ENCODE measurements around the gene KRTAP5-2.
"Not testable (repeated sequence)": the region's sequence is repeated elsewhere in the genome, so short reads cannot be mapped to it uniquely, and the experiment has no call there.

KRTAP5-2 gene

DNA sequence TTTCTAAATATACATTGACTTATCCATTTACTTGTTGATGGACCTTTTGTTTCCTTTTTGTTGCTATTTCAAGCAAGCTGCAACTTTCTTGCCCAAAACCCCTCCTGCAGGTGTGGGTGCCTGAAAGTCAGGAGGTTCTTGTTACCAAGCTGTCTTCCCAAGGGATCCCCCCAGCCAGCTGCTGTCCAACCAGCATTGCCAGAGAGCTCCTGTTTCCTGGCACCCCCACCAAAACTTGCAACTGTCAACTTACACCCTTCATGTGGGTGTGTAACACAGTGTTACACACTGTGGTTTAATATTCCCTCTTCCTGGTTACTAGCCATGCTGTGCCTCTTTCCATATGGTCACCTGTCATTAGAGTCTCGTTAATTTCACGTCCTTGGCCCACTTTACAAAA is 11.4 kb downstream of the KRTAP5-2 start:
- FAIRE-seq, result no peak

DNA sequence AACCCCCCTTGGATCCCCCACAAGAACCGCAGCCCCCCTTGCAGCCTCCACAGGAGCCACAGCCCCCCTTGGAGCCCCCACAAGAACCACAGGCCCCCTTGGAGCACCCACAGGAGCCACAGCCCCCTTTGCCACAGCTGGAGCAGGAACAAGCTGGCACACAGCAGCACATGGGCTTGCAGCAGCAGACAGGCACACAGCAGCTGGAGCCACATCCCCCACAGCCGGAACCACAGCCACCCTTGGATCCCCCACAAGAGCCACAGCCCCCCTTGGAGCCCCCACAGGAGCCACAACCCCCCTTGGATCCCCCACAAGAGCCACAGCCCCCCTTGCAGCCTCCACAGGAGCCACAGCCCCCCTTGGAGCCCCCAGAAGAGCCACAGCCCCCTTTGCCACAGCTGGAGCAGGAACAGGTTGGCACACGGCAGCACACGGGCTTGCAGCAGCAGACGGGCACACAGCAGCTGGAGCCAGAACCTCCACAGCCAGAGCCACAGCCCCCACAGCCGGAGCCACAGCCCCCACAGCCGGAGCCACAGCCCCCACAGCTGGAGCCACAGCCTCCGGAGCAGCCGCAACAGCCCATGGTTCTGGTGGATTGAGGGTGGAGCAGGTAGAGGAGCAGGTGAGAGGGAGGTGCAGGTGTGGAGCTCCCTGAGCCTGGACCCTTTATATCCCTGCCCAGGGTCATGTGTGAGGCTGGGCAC is 13.3 kb downstream of the KRTAP5-2 start, which contains the start of gene KRTAP5-1:
Gene KRTAP5-1, minus strand, starts transcription at position 623 of the 710 bp plus-strand sequence. Its CDS starts 34 bp downstream, at position 589.
- FAIRE-seq, result not testable (repeated sequence)

DNA sequence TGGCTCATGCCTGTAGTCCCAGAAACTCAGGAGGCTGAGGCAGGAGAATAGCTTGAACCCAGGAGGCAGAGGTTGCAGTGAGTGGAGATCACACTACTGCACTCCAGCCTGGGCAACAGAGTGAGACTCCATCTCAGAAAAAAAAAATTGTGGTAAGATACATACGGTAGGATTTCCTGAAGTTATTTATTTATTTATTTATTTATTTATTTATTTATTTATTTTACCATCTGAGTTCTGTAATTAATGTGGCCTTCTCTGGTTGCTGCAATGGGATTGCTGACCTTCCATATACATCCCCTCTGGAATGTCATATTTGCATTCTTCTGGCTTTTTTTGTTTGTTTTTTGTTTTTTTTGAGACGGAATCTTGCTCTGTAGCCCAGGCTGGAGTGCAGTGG is 15.2 kb downstream of the KRTAP5-2 start:
- not testable (repeated sequence) for FAIRE-seq

DNA sequence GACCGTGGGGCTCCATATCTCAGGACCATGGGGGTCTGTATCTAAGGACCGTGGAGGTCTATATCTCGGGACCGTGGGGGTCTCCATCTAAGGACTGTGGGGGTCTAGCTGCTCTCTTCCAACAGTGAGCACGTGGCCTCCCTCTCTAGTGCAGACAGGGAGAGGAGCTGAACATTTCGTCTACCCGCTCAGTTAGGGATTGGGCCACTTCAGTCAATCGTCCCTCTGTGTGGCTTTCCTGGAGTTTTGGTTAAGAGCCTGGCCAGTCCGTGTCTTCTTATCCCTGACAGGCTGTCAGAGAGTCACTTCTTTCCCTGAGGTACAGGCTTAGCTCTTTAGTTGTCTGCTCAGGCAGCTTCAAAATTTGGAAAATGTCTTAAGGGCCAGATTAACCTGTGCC is 16.1 kb downstream of the KRTAP5-2 start:
- FAIRE-seq, result no peak

DNA sequence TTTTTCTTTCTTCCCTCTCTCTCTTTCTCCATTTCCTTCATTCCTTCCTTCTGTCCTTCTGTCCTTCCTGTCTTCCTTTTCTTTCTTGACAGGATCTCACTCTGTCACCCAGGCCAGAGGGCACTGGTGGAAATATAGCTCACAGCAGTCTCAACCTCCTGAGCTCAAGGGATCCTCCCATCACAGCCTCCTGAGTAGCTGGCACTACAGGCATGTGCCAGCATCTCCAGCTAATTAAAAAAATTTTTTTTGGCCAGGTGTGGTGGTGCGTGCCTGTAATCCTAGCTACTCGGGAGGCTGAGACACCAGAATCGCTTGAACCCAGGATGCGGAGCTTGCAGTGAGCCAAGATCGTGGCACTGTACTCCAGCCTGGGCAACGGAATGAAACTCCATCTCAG is 21.3 kb downstream of the KRTAP5-2 start:
- no peak for FAIRE-seq

DNA sequence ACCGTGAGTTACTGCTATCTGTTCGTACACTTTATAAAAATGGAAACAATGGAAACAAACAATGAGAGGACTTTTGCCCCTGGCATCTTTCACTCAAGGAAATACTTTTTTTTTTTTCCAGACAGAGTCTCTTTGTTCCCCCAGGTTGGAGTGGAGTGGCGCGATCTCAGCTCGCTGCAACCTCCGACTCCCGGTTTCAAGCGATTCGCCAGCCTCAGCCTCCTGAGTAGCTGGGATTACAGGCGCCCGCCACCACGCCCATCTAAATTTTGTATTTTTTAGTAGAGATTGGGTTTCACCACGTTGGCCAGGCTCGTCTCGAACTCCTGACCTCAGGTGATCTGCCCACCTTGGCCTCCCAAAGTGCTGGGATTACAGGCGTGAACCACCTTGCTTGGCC is 22.3 kb downstream of the KRTAP5-2 start:
- FAIRE-seq, result not testable (repeated sequence)

DNA sequence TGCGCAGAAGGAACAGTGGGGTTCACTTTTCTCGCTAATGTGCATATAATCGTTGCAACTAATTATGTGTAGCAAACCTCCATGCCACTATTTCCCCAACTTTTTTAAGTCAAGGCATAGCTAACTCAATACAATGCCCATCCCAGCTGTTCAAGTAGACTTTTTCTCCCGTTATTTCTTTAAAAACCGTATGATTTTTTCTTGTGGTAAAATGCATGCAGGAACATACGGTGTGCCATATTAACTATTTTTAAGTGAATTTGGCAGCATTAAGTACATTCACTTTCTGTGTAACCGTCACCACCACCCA is 23.2 kb downstream of the KRTAP5-2 start:
- FAIRE-seq, result no peak

DNA sequence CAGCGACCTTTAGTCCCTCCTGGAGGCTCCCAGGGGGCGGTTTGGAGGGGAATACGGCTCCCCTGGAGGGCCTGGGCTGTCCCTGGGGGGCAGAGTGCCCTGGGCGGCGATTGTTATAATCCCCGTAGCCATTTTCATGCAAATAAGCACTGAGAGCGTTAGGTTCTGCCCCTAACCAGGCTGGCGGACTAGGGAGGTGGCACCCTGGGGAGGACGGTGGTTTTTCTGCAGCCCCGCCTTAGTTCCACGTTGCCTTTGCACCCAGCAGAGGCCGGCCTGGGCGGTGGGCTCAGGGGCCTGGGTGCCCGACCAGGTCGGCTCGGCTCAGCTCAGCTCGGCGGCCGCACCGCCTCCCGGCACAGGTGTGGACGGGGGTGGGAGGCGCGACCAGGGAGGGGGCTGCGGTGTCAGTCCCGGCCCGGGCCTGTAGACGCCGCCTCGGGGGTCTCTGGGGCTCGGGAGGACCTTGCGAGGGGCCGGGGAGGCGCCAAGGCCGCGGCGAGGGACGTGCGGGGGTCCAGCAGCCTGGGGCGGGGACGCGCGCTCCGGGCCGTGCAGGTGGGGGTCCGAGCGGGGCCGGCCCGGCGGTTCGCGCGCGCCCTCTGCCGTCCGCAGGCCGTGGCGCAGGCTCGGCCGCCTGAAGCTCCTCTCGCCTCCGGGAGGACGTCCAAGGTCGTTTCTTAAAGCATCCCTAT is 23.7 kb downstream of the KRTAP5-2 start:
- no peak for FAIRE-seq

DNA sequence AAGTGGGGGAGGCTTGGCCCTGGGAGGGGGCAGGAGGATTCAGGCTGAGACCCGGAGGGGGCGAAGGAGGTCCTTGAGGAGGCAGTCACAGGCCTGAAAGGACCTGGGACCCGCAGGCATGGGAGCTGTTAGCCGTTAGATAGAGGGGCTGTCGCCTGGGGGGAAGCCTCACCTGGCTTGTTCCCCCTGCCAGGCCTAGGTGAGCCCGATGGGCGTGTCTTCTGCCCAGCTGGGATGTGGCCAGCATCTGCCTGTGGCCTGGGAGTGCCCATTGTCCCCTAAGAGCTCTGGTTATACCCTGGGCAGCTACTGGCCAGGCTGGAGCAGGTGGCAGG is 24.2 kb downstream of the KRTAP5-2 start:
- no peak for FAIRE-seq

DNA sequence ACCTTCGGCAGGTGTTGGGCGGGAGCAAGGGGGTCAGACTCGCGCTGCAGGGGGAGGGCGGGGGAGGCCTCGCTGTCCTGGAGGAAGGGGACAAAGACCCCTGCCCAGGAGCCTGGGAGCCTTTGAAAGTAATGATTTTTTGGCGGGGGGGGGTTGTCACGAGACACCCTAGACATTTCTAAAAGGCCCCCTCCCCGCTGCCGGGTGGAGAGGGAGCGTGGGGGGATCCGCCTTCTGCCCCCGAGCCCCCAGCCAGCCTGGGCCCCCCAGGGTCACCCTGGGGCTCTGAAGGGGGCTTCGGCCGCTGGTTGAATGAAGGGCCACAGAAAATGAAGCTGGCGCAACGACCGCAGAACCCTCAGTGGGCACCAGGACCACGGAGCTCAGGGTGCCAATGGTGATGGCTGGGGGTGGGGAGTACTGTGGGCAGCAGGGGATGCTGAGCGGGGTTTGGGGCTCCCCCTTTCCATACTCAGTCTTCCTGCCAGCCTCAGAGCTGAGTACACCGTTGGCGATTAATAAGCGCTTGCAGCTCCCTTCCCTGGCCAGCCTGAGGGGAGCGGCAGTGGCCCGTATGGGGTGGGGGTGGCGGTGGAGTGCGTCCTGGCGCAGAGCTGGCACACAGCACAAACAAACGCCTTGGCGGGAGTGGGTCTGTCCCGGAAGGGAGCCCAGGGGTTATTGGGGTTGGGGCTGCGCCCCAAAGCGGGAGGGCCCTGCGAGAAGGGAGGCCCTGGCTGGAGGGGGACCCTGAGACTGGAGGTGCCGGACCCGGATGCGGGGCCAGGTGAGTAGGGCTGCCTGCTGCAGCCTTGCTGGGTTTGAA is 24.8 kb downstream of the KRTAP5-2 start:
- FAIRE-seq, result no peak

DNA sequence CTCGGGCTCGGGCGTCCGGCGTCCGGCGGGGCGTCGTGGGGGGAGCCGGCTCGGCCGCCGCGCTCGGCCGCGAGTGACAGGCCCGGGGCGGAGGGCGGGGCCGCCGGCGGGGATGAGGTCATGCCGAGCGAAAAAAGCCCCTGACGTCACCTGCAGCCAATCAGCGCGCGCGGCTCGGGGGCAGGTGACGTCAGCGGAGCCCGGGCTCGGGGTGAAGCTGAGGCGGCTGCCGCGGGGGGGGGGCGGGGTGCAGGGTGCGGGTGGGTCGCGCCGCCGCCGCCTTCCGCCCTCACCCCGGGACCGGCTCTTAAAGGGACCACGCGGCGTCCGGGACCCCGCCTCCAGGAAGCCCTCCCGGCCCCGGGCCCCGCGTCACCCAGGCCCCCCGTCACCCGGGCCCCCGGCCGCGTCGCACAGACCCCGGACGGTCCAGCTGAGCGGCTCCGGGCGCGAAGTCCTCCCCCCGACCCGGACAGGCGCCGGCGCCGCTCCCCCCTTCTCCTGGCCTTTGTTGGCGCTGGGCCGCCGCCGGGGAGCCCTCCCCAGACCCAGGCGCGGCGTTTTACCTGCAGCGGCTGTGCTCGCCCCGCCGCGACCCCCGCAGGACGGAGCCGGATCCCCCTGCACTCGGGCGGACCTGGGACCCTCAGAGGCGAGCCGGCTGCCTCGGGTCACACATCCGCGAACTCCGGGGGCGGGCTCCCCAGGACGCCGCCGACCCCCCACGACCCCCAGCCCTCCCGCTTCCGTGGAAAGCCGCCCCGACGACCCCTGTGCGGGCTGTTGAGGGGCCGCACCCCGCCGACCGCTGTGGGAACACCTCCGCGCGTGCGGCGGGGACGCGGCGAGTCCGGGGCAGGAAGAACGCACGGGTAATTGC is 25.7 kb downstream of the KRTAP5-2 start, which contains the start of gene DUSP8:
Gene DUSP8, minus strand, starts transcription at position 75 of the 880 bp plus-strand sequence. CDS start 6,445 bp downstream, outside the sequence.
- FAIRE-seq, result no peak

DNA sequence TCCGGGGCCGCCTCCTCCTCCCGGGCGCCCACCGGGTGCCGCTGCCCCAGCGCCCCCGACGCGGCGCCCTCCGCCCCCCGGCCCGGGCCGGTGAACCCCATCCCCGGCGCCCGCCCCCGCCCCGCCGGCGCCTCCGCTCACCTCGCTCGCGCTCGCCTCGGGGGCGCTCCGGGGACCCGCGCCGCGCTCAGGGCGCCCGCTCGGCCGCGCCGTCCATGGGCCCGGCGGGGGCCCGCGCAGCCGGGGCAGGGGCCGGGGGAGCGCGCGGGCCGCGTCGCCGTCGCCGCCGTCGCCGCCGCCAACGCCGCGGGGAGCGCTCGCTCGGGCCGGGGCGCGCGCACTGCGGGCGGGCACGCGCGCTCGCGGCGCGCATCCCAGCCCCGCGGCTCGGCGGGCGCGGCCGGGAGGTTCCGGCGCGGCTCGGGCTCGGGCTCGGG is 26.3 kb downstream of the KRTAP5-2 start:
- FAIRE-seq, result no peak

DNA sequence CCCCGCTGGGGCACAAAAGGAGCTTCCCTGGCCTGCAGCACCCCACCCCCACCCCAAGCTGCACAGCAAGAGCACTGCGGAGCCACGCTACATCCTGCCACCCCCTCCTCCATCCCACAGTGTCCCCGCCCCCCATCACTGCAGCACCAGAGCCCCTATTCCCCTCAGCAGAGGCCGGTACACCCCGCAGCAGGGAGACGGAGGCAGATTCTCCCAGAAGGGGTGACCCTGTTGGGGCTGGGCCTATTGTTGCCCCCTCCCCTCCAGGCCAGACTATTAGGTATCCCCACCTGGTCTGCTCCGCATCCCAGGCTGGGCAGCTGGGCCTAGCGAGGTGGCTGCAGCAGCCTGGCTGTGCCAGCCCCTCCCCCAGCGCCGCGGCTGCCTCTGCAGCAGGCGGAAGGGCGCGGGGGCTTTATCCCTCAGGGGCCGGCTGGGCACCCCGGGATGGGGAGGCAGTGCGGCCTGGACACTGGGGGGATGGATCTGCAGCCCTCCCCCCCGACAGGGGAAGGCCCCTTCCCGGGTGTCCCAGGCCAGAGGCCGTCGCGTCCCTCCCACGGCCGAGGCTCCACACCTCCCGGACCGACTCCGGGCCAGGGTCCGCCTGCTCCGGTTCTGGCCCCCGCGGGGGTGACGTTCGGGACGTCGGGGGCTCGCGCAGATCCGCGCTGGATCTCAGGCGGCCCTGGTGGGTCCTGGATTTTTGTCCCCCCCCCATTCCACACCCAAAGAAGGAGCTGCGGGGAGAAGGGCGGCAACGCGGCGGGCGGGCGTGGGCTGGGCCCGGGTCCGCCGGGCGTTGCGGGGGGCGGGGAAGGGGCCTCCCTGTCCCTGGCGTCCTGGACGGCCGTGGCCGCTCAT is 27.0 kb downstream of the KRTAP5-2 start:
- FAIRE-seq, result no peak

DNA sequence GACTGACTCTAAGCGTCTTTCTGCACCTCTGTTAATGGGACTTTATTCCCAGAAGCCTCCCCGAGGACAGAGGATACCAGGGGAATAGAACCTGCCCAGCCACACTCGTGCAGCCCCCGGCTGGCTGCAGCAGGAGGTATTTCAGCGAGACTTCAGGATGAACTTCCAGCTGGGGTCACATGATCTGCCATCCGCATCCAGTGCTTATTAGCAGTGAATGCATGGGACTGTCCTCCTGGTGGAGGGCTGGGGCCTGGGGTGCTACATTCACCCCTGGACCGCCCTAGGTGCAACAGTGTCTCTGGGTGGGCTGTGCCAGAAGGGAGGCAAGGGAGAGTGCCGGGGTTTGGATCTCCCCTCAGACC is 27.6 kb downstream of the KRTAP5-2 start:
- FAIRE-seq, result no peak

DNA sequence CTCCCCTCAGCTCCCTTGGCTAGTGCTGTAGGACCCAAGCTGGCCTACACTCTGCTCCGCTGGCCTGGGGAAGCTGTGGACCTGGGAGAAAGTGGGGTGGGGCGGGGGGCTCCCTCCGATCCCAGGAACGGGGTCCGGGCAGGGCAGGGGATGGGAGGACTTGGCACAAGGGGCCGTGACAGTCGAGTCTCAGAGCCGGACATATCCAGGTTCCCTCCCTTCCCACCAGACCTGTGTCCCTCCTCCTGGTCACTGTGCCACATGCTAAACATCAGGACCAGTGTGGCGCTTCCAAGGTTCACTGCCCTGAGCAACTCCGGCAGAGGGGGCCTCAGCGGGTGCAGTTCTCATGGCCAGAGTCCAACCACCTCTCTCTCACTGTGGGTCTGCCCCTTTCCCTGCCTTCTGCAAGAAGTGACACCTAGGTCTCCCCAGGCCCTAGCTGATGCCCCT is 28.1 kb downstream of the KRTAP5-2 start:
- no peak for FAIRE-seq

DNA sequence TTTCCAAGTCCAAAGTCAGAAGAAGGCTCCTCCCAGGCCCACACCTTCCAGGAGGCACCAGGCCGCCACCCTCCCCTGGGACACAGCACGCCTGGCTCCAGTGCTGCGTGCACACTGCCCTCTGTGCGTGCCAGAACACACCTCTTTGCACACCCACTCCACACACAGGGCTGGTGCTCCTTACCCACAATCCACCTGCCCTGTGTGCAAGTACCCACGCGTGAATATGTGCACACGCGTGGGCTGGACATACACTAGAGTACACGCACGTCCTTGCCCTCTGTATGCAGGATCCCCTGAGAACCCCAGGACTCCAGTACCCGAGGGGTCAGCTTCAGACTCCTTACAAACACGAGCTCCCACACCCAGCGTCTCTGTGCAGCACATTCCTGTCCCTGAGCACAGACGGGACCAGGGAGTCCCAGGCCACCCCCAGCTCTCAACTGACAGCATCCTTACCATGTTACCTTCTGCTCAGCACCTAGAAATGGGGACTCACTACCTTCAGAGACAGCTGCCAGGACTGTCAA is 28.8 kb downstream of the KRTAP5-2 start:
- no peak for FAIRE-seq

DNA sequence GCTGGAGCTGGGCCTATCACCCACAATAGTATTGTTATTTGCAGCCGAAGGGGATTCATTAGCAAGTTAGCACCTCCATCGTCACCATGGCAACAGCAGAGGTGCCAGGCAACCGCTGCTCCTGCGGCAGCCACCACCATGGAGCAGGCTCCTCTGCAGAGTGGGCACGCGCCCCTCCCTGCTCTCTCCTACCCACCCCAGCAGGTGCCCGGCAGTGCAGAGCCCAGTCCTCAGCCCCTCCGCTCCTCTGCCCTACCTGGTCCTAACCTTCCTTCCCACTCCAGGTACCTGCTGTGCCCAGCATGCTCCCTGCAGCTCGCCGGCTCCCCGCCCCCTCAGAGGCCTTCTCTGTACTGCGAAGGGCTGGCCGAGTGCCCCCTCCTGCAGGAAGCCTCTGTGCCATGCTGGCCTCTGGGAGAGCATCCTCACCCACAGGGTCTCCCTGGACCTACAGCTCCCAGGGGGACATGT is 29.6 kb downstream of the KRTAP5-2 start:
- no peak for FAIRE-seq

DNA sequence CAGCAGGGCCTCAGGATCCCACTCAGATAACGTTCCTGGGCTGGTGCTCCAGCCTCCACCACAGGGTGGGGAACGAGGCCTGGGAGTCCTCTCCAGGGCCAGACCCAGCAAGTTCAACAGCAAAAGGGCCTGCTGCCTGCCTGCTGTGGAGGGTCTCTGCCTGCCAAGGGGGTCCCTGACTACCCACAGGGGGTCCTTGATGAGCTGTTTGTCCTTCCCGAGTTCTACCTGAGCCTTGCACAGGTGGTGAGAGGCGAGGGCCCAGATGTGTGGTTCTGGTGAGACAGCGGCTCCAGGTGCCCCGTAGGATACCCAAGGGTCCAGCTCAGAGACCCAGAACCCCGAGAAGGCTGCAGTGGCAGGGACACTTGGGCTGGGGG is 30.4 kb downstream of the KRTAP5-2 start:
- no peak for FAIRE-seq

DNA sequence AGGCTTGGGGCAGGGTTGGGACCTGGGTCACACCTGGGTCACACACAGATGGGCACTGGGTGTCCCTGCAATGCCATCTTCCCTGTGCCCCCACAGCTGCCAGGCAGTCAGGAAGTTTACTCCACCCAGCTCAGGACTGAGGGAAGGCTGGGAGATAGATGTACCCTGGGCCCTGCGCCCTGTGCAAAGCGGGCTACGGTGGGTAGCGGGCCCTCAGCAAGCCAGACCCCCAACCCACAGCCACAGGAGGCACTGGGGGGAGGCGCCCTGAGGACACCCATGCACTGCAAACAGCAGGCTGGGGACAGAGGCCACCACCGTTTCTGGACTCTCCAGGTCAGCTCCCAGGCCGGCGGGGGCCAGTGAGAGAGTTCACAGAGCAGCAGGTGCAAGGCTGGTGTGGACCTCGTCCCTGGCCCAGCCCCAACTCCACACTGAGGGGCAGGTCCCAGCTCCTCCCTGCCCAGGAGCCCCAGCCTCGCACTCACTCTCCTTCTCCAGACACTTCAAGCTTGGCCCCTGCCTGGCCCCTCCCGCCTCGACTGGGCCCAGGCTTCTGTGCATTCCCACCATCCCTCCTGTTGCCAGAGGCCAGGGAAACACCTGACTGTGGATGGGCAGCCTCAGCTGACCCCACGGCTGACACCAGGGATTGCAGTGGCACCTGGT is 30.9 kb downstream of the KRTAP5-2 start:
- no peak for FAIRE-seq

DNA sequence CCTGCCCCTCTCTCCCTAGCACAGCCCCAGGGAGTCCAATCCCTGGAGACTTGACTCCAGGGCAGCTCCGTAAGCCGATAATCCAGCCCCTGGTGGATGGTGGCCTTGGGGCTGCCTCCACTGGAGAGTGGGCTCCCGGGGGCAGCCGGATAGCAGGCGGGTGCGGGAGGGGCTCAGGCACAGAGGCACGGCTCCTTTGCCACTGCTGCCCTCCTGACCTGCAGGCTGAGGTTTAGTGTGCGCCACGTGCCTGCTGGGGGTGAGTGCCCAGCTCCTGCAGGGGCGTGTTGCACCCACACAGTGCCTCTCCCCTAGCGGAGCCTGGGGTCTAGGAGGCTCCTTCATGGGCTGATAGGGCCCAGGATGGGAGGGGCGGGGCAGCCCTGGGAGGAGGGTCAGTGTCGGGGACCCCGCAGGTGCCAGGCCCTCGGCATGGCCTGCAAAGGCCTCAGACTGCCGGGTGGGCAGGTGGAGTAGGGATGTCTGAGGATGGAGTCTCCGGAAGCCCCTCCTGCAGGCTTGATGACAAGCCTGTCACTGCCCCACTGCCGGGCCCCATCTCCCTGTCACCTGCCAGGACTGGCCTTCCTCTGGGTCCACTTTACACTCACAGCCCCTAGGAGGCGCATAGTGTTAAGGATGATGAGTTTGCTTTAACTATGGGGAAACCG is 31.6 kb downstream of the KRTAP5-2 start:
- FAIRE-seq, result no peak

All from A204.1 (cell line).